HepG2 (cell line): Measurements from ENCODE around the gene ABCC5. TPM values are rescaled to one million over a fixed set of nuclear protein-coding genes. Genes with fewer than 3 reads are reported as not detected.

Source experiments
- CEBPB ChIP-seq: IDR thresholded peaks from 2 replicates; pipeline ENCODE4 v1.6.1; 2011; ENCODE audit warnings: low read depth, low read length, improper control_type of control experiment, borderline replicate concordance
- HOXA5 ChIP-seq: sonication (generic); formaldehyde crosslinking; IDR thresholded peaks from 2 replicates; pipeline ENCODE4 v1.4.0; 2020; ENCODE audit warnings: missing genetic modification reagents
- HOXD1 ChIP-seq: sonication (generic); formaldehyde crosslinking; IDR thresholded peaks from 2 replicates; pipeline ENCODE4 v1.5.0; 2020; ENCODE audit warnings: missing genetic modification reagents
- MXD4 ChIP-seq: IDR thresholded peaks from 2 replicates; pipeline ENCODE4 v1.6.1; 2016; ENCODE audit warnings: mild to moderate bottlenecking, missing biosample characterization, missing genetic modification reagents
- PPARG ChIP-seq: conservative IDR thresholded peaks from 2 replicates; pipeline ENCODE4 v1.6.1; 2016; ENCODE audit warnings: missing biosample characterization, missing genetic modification reagents
- SMYD3 ChIP-seq: sonication (generic); formaldehyde crosslinking; IDR thresholded peaks from 2 replicates; pipeline ENCODE4 v1.8.1; 2023; ENCODE audit warnings: mild to moderate bottlenecking, missing genetic modification reagents
- YY1 ChIP-seq: IDR thresholded peaks from 2 replicates; pipeline ENCODE4 v1.6.1; 2011; ENCODE audit warnings: low read length, low read depth, moderate library complexity, mild to moderate bottlenecking; ENCODE audit not compliant: insufficient read depth, insufficient replicate concordance
- ZNF431 ChIP-seq: sonication (generic); formaldehyde crosslinking; IDR thresholded peaks from 2 replicates; pipeline ENCODE4 v1.9.0; 2022; ENCODE audit warnings: missing genetic modification reagents, low read depth, mild to moderate bottlenecking, borderline replicate concordance
- ZNF564 ChIP-seq: sonication (generic); formaldehyde crosslinking; IDR thresholded peaks from 2 replicates; pipeline ENCODE4 v1.8.1; 2023; ENCODE audit warnings: mild to moderate bottlenecking, missing genetic modification reagents
- ZNF672 ChIP-seq: sonication (generic); formaldehyde crosslinking; IDR thresholded peaks from 2 replicates; pipeline ENCODE4 v1.8.1; 2022; ENCODE audit warnings: missing genetic modification reagents
- ZNF709 ChIP-seq: sonication (generic); formaldehyde crosslinking; IDR thresholded peaks from 2 replicates; pipeline ENCODE4 v1.5.0; 2020; ENCODE audit warnings: mild to moderate bottlenecking, missing genetic modification reagents
- ZNF891 ChIP-seq: sonication (generic); formaldehyde crosslinking; IDR thresholded peaks from 2 replicates; pipeline ENCODE4 v1.5.0; 2020; ENCODE audit warnings: mild to moderate bottlenecking, missing genetic modification reagents
- polyA plus RNA-seq, 8 experiments: library from polyadenylated mRNA; depleted of rRNA in 3 of 8; stranded (reverse) in 7 of 8; unstranded in 1 of 8; fragments of >200 nt; fragmentation: Illumina TruSeq in 4 of 8; extraction: Trizol in 4 of 8; gene quantifications; 2 replicates each; pipeline versions ENCODE4 v1.2.1 to v1.2.3, GENCODE V29; 2011 to 2016; ENCODE audit warnings: low read depth in 4 of 8, missing spikeins in 1 of 8, mixed read lengths in 1 of 8; ENCODE audit not compliant: insufficient read depth in 1 of 8
- total RNA-seq, 5 experiments: library from RNA; depleted of rRNA; stranded (reverse); fragments of >200 nt; fragmentation: Illumina TruSeq; extraction: Trizol; gene quantifications; 2 replicates each; pipeline ENCODE4 v1.2.3, GENCODE V29; 2016; ENCODE audit warnings: low read depth in 1 of 5
- TF ChIP-seq, protein P1 (sequence below): IDR thresholded peaks from 2 replicates; pipeline ENCODE4 v1.6.1; 2012; ENCODE audit warnings: low read length, improper control_type of control experiment
- TF ChIP-seq, protein P2 (sequence below): sonication (generic); formaldehyde crosslinking; IDR thresholded peaks from 2 replicates; pipeline ENCODE4 v1.5.0; 2020; ENCODE audit warnings: missing genetic modification reagents
- TF ChIP-seq, protein P3 (sequence below): sonication (generic); formaldehyde crosslinking; IDR thresholded peaks from 2 replicates; pipeline ENCODE4 v1.5.1; 2020; ENCODE audit warnings: missing genetic modification reagents, mild to moderate bottlenecking, borderline replicate concordance
- TF ChIP-seq, protein P4 (sequence below): sonication (generic); formaldehyde crosslinking; IDR thresholded peaks from 2 replicates; pipeline ENCODE4 v1.4.0; 2020; ENCODE audit warnings: missing genetic modification reagents
- TF ChIP-seq, protein P5 (sequence below): sonication (generic); formaldehyde crosslinking; IDR thresholded peaks from 2 replicates; pipeline ENCODE4 v1.9.0; 2022; ENCODE audit warnings: low read depth, missing genetic modification reagents

Gene ABCC5
- total and polyA plus RNA-seq, 2 of the 13 experiments (the other 11 are each of a cell fraction or from before 2014, with no cell fraction given): 12.5 to 12.7 TPM

DNA sequence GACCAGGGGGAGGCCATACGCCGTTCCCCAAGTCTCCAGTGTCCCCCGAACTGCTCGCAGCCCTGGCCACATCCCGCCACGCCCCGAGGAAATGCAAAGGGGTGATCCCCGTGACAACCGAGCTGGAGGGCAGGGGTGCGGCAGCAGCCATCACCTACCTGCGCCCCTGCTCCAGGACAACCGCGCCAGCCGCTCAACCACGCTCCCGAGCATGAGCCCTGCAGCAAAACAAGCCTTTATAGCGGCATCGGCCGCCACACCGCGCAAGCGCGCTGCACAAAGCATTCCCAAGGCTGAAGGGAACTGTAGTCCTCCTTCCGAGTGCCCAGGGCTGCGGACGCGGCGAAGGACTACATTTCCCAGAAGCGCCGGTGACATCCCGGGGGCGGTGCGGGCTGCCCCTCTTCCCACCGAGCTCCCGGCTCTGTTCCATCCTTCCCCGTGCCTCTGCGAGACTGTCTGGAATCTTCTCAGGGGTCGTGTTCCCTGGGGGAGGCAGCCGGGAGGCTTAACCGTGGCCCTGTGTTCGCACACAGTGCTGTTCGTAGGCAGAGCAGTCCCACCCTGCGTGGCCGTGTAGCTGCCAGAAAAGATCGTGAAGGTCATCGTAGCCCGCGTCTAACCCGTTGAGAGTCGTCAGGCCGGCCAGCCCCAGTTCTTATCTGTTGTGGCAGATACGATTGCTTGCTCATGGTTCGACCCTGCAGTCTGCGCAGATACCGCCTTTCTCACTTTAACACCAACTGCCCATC is at the start of gene ABCC5 (continued):
- peak; percentile 74 for TF ChIP-seq MXD4 (CRISPR knock-in tag)
- TF ChIP-seq, protein P1, sequence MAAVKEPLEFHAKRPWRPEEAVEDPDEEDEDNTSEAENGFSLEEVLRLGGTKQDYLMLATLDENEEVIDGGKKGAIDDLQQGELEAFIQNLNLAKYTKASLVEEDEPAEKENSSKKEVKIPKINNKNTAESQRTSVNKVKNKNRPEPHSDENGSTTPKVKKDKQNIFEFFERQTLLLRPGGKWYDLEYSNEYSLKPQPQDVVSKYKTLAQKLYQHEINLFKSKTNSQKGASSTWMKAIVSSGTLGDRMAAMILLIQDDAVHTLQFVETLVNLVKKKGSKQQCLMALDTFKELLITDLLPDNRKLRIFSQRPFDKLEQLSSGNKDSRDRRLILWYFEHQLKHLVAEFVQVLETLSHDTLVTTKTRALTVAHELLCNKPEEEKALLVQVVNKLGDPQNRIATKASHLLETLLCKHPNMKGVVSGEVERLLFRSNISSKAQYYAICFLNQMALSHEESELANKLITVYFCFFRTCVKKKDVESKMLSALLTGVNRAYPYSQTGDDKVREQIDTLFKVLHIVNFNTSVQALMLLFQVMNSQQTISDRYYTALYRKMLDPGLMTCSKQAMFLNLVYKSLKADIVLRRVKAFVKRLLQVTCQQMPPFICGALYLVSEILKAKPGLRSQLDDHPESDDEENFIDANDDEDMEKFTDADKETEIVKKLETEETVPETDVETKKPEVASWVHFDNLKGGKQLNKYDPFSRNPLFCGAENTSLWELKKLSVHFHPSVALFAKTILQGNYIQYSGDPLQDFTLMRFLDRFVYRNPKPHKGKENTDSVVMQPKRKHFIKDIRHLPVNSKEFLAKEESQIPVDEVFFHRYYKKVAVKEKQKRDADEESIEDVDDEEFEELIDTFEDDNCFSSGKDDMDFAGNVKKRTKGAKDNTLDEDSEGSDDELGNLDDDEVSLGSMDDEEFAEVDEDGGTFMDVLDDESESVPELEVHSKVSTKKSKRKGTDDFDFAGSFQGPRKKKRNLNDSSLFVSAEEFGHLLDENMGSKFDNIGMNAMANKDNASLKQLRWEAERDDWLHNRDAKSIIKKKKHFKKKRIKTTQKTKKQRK: no peak
- TF ChIP-seq, protein P2, sequence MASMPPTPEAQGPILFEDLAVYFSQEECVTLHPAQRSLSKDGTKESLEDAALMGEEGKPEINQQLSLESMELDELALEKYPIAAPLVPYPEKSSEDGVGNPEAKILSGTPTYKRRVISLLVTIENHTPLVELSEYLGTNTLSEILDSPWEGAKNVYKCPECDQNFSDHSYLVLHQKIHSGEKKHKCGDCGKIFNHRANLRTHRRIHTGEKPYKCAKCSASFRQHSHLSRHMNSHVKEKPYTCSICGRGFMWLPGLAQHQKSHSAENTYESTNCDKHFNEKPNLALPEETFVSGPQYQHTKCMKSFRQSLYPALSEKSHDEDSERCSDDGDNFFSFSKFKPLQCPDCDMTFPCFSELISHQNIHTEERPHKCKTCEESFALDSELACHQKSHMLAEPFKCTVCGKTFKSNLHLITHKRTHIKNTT (CRISPR knock-in tag): no peak
- TF ChIP-seq, protein P3, sequence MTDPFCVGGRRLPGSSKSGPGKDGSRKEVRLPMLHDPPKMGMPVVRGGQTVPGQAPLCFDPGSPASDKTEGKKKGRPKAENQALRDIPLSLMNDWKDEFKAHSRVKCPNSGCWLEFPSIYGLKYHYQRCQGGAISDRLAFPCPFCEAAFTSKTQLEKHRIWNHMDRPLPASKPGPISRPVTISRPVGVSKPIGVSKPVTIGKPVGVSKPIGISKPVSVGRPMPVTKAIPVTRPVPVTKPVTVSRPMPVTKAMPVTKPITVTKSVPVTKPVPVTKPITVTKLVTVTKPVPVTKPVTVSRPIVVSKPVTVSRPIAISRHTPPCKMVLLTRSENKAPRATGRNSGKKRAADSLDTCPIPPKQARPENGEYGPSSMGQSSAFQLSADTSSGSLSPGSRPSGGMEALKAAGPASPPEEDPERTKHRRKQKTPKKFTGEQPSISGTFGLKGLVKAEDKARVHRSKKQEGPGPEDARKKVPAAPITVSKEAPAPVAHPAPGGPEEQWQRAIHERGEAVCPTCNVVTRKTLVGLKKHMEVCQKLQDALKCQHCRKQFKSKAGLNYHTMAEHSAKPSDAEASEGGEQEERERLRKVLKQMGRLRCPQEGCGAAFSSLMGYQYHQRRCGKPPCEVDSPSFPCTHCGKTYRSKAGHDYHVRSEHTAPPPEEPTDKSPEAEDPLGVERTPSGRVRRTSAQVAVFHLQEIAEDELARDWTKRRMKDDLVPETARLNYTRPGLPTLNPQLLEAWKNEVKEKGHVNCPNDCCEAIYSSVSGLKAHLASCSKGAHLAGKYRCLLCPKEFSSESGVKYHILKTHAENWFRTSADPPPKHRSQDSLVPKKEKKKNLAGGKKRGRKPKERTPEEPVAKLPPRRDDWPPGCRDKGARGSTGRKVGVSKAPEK (CRISPR knock-in tag): peak; percentile 14; the same call in 1 of the 2 replicates
- TF ChIP-seq, protein P4, sequence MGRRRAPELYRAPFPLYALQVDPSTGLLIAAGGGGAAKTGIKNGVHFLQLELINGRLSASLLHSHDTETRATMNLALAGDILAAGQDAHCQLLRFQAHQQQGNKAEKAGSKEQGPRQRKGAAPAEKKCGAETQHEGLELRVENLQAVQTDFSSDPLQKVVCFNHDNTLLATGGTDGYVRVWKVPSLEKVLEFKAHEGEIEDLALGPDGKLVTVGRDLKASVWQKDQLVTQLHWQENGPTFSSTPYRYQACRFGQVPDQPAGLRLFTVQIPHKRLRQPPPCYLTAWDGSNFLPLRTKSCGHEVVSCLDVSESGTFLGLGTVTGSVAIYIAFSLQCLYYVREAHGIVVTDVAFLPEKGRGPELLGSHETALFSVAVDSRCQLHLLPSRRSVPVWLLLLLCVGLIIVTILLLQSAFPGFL (CRISPR knock-in tag): no peak
- TF ChIP-seq ZNF672 (CRISPR knock-in tag): no peak
- peak; percentile 78; the same call in 1 of the 2 replicates for TF ChIP-seq ZNF891
- no peak for TF ChIP-seq HOXD1 (CRISPR knock-in tag)
- 0 out of 2 replicates have a peak, but pooled peaks have one; percentile 21 for TF ChIP-seq ZNF431 (CRISPR knock-in tag)
- peak; percentile 13; the same call in 1 of the 2 replicates for TF ChIP-seq SMYD3
- peak; percentile 51 for TF ChIP-seq YY1
- peak; percentile 78; the same call in 1 of the 2 replicates for TF ChIP-seq ZNF709 (CRISPR knock-in tag)
- TF ChIP-seq HOXA5 (CRISPR knock-in tag): 0 out of 2 replicates have a peak, but pooled peaks have one; percentile 3
- TF ChIP-seq, protein P5, sequence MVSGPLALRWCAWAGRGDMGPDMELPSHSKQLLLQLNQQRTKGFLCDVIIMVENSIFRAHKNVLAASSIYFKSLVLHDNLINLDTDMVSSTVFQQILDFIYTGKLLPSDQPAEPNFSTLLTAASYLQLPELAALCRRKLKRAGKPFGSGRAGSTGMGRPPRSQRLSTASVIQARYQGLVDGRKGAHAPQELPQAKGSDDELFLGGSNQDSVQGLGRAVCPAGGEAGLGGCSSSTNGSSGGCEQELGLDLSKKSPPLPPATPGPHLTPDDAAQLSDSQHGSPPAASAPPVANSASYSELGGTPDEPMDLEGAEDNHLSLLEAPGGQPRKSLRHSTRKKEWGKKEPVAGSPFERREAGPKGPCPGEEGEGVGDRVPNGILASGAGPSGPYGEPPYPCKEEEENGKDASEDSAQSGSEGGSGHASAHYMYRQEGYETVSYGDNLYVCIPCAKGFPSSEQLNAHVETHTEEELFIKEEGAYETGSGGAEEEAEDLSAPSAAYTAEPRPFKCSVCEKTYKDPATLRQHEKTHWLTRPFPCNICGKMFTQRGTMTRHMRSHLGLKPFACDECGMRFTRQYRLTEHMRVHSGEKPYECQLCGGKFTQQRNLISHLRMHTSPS (CRISPR knock-in tag): peak; percentile 24; the same call in 1 of the 2 replicates
- TF ChIP-seq CEBPB: no peak
- TF ChIP-seq ZNF564 (CRISPR knock-in tag): no peak; the same call in 1 of the 2 replicates
- TF ChIP-seq PPARG: no peak
